NCI-H2171 treated with DMSO at 0.1 percent for 48 hours (cell line): ENCODE data around the gene CCDC88C.

Experiments used
- DNase-seq: peaks from one replicate; lab custom pipeline; 2025; lab: John Stamatoyannopoulos, UW

Gene CCDC88C

DNA sequence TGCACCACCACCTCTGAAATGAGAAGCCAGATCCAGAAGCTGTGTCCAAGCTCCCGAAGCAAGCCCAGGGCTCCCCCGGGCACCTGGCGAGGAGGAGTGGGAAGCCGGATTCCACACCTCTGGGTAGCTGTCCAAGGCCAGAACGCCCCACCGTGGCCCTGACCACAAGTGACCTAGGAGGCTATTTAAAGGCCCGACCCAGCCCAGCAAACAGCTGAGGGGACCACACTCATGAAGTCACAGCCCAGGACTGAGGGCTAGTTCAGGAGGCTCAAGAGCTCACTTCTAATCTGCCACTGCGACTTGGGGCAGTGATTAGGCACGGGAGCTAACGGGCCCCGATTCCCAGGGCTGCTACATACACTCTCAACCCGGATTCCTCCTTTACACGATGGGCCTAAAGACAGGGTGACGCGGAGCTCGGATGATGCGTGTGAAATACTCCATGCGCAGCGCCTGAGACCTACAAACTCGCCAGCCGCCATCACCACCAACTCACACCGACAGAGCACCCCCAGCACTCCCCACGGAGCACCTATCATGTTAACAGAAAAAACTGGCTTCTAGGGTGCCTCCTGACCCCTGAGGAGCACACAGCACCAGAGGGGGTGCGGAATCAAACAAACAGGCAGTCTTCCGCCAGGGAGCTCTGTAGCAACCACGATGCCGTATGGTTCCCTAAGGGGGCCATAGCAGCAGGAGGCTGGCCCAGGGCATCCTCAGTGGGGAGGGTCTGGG is 89.1 kb downstream of the CCDC88C start:
- DNase-seq: no peak

DNA sequence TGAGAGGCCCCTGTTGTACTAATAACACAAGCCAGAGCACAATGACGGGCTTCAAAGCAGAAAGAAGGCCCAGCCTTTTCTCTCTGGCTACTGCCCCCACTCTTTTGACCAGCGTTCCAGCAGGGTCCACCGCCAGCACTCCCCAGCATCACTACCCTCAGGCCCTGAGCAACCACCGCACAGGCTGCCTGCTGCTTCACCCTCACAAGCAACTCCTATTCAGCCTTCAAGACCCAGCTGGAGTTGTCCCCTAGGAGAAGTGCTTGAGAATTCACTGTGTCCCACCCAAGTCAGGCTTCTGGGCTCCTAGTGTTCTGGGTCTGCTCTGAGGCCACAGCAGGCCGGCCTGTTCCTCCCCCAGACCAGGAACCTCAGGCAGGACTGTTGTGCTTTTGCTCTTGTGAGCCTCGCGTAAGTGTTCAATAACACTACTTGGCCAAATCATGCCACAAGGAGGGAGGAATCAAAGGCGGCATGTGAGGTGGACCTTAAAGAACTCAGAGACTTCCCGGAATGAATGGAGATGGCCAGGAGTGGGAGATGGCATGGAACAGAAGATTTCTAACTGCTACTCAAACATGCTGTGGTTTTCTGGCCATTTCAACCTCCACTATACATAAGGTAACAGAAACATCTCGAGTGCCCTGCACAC is 89.8 kb downstream of the CCDC88C start:
- no peak for DNase-seq

GRCh38 chr14:91327250-91327595 is 90.4 kb downstream of the CCDC88C start:
- DNase-seq: no peak

DNA sequence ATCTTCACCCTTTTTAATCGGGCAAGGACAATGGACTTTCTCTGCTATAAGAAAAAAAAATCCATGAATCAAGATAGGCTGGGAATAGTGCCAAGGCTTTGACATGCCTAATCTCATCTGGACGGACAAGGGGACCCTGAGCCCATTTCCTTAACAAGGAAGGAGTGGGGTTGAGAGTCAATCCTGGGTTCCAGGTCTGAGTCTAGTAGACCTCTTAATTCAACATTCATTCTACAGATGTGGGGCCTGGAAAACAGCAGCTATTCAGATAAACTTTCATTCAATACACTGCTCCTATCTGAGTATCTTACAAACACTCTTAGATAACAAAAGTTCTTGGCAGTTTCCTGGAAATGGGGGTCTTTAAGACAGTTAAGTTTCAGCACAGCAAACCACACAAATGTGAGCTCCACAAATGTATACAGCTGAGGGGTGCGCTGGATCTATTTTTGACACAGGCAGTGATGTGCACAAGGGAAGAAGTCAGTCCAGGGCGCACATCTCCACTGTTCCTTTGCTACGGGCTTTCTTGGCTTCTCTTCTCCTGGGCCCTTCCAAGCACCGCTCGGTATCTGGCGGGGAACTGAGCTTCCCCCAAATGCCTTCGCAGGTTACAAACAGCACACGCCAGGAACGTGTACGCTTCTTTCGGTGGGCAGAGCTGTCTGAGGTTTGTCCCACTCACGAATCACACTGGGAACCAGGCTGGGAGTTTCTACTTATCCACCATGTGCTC is 90.9 kb downstream of the CCDC88C start:
- DNase-seq: no peak

GRCh38 chr14:91324606-91325575 is 92.7 kb downstream of the CCDC88C start:
- DNase-seq: peak; percentile 64

DNA sequence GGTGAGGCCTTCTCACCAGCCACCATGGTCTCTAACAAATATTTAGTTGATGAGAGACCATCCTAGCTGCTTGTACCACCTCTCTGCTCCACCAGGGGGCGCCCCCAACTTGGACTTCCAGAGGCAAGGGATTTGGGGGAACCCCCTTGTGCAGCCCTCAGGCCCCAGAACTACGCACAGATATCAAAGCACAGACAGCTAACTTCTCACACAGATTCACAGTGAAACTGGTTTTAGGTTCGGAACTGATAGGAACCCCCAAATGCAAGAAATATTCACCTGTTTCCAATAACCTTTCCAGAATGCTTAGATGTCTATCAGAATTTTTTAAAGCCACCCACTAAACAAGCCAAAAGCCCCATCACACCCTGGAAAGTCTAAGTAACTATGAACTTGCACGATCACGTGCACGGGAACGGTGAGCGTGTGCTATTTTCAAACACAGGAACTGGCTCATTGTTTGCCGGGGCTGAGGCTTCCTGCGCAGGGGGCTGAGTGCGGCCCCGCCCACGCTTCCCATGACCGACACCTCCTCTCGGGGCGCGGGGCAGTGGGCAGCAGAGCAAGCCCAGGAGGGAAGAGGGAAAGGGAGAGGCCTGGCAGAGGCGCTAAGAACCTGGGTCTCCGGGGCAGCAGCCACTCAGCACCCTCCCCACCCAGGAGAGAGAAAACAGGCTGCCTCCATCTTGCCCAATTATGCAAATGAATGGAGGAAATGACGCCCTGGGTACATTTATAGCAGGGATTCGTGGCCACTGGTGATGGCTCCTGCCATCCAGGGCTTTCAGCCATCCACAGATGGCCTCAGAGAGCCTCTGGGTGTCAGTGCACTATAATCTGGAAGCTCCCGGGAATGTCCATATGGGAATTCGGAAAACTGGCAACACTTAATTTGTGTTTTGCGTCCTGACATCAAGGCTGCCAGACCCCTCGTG is 93.7 kb downstream of the CCDC88C start:
- DNase-seq: peak; percentile 72

DNA sequence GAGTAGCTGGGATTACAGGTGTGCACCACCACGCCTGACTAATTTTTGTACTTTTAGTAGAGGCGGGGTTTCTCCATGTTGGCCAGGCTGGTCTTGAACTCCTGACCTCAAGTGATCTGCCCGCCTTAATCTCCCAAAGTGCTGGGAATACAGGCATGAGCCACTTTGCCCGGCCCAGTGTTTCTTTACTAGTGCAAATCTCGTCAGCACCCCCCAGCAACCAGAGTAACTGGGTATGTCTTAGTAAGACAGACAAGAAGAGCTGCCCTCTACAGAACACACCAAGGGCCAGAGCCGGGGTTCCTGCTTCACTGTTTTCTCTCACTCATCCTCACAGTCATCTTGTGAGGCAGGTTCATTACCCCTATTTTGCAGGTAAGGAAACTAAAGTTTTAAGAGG is 94.6 kb downstream of the CCDC88C start:
- no peak for DNase-seq

DNA sequence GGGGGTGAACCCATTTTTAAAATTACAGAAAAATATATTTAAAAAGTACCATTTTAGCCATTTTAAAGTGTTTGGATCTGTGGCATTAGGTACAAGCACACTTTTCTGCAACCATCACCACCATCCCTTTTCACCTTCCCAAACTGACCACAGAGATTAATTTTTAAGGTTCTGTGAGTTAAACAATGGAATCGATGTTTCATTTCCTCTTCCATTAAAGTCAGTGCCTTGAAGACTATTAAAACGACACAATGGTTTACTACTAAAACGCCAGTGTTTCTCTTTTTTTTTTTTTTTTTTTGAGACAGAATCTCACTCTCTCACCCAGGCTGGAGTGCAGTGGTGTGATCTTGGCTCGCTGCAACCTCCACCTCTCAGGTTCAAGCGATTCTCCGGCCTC is 95.0 kb downstream of the CCDC88C start:
- DNase-seq: no peak

GRCh38 chr14:91321131-91321530 is 96.5 kb downstream of the CCDC88C start:
- no peak for DNase-seq

- no peak for DNase-seq
Observed at GRCh38 chr14:91320266-91320665, 97.4 kb downstream of the CCDC88C start.

- peak; percentile 68 for DNase-seq
Observed at GRCh38 chr14:91318911-91319310, 98.7 kb downstream of the CCDC88C start.

DNA sequence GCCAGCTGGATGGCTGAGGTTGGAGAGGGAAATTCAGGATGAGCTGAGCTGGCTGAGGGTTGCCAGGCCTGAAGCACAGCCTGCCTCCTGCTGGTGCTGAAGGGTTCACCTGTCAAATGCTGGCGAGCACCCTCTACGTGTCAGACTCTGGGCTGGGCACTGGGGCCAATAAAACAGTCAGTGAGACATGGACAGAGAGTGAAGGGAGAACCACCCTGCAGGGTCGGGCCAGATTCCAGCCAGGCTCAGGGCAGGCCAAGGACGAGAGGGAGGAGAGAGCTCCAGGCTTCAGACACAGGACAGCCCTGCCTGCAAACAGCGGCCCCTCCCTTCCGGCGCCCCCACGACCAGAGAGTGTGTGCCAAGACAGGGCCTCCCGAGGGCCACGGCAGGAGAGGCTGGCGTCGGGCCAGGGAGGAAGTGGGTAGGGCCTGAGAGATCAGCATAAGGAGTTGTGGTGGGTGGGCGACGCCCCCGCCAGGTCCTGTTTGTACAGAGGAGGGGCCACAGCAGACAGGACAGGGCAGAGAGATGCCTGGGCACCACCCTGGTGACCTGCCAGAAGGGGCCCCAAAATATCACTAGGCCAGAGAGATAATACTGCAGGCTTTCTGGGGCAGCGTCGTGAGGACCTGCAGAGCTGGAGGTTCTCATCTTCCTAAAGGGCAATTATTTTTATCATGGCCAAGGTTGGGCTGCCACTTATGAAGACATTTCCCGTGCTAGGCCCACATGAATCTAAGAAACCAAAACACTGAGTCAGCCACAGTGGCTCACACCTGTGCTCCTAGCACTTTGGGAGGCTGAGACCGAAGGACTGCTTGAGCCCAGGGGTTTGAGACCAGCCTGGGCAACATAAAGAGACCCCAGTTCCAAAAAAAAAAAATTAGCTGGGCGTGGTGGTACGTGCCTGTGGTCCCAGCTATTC is 100.0 kb downstream of the CCDC88C start:
- DNase-seq: no peak

DNA sequence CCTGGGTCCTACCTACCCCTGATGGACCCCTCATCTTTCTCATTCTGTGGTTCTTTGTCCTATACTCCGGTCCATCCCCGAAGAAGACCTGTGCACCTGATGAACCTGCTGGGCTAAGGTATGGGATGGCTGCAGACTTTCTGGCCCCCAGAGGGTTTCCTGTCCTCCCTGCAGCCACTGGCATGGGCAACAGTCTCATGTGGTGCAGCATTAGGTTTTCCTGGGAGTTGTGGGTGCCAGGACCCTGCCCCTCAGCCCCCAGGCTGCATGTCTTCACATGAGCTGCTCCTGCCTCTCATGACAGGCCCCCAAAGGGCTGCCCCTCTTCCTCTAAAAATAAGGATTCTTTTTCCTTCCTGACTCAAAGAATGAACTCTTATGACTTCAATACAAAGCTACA is 100.9 kb downstream of the CCDC88C start:
- no peak for DNase-seq

- DNase-seq: no peak
Observed at GRCh38 chr14:91315844-91316267, 101.8 kb downstream of the CCDC88C start.

GRCh38 chr14:91313852-91314251 is 103.8 kb downstream of the CCDC88C start:
- DNase-seq: no peak

DNA sequence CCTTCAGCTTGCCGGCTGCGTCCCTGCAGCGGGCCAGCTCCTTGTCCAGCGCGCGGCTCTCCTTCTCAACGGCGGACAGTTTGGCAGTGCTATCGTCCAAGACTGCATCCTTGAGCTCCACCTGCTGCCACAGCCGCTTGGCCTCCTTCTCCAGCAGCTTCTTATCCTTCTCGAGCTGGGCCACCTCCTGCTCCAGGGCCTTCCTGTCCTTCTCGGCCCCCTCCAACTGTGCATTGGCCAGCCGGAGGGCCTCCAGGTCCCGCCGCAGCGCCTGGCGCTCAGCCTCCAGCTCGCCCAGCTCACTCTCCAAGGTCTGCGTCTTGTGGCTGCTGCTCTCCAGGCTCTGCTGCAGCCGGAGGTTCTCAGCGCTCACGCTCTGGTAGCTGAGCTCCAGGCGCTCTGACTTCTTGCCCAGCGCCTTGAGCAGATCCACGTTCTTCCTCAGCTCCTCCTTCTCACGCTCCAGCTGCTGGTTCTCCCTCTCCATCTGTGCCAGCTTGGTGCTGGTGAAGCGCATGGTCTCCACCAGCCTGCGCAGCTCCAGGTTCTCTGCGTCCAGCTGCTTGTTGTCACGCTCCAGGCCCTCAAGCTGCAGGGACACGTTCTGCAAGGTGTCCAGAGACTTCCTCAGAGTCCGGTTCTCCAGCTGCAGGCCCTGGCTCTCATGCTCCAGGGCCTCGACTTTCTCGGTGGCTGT is 104.3 kb downstream of the CCDC88C start:
- no peak for DNase-seq

DNA sequence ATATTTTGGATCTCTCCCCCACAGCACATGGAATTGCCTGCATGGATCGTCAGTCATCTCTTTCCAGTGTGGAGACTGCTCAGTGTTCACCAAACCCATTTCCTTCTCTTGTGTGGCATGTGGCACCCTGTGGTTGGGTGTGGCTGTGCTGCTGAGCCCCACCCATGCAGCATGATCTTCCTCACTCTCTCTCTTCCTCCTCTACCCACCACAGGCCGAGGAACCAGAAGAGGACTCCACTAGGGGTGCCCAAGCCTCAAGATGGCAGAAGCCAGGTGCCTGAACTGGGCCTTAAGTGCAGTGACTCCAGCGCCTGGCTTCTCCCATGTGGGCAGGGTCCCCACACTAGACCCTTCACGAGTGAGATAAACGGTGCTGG is 106.3 kb downstream of the CCDC88C start:
- DNase-seq: no peak

DNA sequence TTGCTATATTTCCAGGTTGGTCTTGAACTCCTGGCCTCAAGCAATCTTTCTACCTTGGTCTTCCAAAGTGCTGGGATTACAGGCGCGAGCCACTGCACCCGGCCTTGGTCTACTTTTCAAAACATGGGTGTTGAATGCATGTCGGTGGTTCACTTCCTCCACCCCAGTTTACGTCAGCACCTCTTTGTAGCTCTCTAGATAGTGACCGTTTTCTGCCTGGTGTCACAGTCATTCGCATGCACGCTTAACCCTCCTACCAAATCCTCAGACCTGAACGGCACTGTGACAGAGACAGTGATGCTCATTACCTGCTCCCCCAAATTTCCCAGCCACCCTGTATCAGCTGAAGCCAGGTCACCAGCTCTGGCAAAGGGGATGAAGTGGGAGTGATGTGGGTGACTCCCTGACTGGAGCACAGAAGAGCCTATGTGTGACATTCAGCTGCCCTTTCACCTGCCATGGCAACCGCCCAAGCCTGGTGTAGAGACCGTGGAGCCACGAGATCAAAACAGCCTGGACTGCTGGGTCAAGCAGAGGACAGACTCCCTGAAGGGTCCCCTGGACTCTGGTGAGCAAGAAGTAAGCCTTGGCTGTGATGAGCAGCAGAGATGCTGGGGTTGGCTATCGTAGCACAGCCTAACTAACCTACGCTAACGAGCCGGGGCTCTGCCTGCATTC is 106.9 kb downstream of the CCDC88C start:
- DNase-seq: no peak
